ENCODE measurements around the gene PNPLA5.
"Not testable (repeated sequence)": the region's sequence is repeated elsewhere in the genome, so short reads cannot be mapped to it uniquely, and the experiment has no call there.

PNPLA5 gene

GRCh38 chr22:43880541-43880991, 11.2 kb downstream of the PNPLA5 start:
- DNase-seq = no peak

- no peak for DNase-seq
Observed at GRCh38 chr22:43879901-43880540, 11.8 kb downstream of the PNPLA5 start.

GRCh38 chr22:43878831-43879550, 12.8 kb downstream of the PNPLA5 start:
- DNase-seq = no peak

- DNase-seq = no peak
Observed at GRCh38 chr22:43878079-43878795, 13.6 kb downstream of the PNPLA5 start.

- DNase-seq = no peak
Observed at GRCh38 chr22:43876866-43877509, 14.8 kb downstream of the PNPLA5 start.

GRCh38 chr22:43869799-43870198, 22.0 kb downstream of the PNPLA5 start:
- DNase-seq = no peak

- not testable (repeated sequence) for DNase-seq
Observed at GRCh38 chr22:43869001-43869400, 22.8 kb downstream of the PNPLA5 start.

- DNase-seq = peak; percentile 64
Observed at GRCh38 chr22:43867839-43868635, 23.8 kb downstream of the PNPLA5 start.

GRCh38 chr22:43862882-43863202, 29.0 kb downstream of the PNPLA5 start:
- DNase-seq = no peak

- peak; percentile 70 for DNase-seq
Observed at GRCh38 chr22:43862074-43862881, 29.5 kb downstream of the PNPLA5 start, which contains the start of gene SULT4A1. SULT4A1 (minus strand) TSS chr22:43862513; CDS start chr22:43862382, 131 bp downstream.

GRCh38 chr22:43861529-43861928, 30.3 kb downstream of the PNPLA5 start:
- peak; percentile 31 for DNase-seq

GRCh38 chr22:43860831-43861230, 31.0 kb downstream of the PNPLA5 start:
- DNase-seq = no peak

GRCh38 chr22:43860126-43860525, 31.7 kb downstream of the PNPLA5 start:
- no peak for DNase-seq

- no peak for DNase-seq
Observed at GRCh38 chr22:43859621-43860020, 32.2 kb downstream of the PNPLA5 start.

GRCh38 chr22:43859176-43859575, 32.6 kb downstream of the PNPLA5 start:
- DNase-seq = no peak

- no peak for DNase-seq
Observed at GRCh38 chr22:43858156-43858895, 33.5 kb downstream of the PNPLA5 start.

GRCh38 chr22:43857367-43857766, 34.4 kb downstream of the PNPLA5 start:
- DNase-seq = no peak

GRCh38 chr22:43855431-43855830, 36.4 kb downstream of the PNPLA5 start:
- no peak for DNase-seq

GRCh38 chr22:43854786-43855271, 37.0 kb downstream of the PNPLA5 start:
- no peak for DNase-seq

GRCh38 chr22:43854121-43854785, 37.6 kb downstream of the PNPLA5 start:
- DNase-seq = no peak
